ENCODE results near the gene ITGB2. TPM values are rescaled to one million over a fixed set of nuclear protein-coding genes. Genes with fewer than 3 reads are reported as not detected.
A peak's percentile ranks its signal among the peaks of the same experiment; 100 is the strongest.

ITGB2 gene
- total RNA-seq, 1 donor from 2014 or later: 0.74 TPM

- Mint-ChIP-seq H3K27ac (no peak overlapping the region), H3K27me3 (ENCODE audit: low read depth) (no peaks in the 10 kb centered on the region), H3K36me3 (peaks cover 2% of the 10 kb centered on the region), H3K4me1 (no peaks in the 10 kb centered on the region), H3K4me3 (no peak overlapping the region), H3K9me3 (no peaks in the 10 kb centered on the region)
- TF ChIP-seq, protein P1, sequence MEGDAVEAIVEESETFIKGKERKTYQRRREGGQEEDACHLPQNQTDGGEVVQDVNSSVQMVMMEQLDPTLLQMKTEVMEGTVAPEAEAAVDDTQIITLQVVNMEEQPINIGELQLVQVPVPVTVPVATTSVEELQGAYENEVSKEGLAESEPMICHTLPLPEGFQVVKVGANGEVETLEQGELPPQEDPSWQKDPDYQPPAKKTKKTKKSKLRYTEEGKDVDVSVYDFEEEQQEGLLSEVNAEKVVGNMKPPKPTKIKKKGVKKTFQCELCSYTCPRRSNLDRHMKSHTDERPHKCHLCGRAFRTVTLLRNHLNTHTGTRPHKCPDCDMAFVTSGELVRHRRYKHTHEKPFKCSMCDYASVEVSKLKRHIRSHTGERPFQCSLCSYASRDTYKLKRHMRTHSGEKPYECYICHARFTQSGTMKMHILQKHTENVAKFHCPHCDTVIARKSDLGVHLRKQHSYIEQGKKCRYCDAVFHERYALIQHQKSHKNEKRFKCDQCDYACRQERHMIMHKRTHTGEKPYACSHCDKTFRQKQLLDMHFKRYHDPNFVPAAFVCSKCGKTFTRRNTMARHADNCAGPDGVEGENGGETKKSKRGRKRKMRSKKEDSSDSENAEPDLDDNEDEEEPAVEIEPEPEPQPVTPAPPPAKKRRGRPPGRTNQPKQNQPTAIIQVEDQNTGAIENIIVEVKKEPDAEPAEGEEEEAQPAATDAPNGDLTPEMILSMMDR (IDR thresholded peaks at IDR 0.05; ENCODE audit: unreplicated experiment): no peak
- DNase-seq (ENCODE audit: low spot score in 2 of 2, unreplicated experiment in 2 of 2): no peak
Measured at GRCh38 chr21:44952116-44952928, 31.6 kb upstream of the ITGB2 start.

DNA sequence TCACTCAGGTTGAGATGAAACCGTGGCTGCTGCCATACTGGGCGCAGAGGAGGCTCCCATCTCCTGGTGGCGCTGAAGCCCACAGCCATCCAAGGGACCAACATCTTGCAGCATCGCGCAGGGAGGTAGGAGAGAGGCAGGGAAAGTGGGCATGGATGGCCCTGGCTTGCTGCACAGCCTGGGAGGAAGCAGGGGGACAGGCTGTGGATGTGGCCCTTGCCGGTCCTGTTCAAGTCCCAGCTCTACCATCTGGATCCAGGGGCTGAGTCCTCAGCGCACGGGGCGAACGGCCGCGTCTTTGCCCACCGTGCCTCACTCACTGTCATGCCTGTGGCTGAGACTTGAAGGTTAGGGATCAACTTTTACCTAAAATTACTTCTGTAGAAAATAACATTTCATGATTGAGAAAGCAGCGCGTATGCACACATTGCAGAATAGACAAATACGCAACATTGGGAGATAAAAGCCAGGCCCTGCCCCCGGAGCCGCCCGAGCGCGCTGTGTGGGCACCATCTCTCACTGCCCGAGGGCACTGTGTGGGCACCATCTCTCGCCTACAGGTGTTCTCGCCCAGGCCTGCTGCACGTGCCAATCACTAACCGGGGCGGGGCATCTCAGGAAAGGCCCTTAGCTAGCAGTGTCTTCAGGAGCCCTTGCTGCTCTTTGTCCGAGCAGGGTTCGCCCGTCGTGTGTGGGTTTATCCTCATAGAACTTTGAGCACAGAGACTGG is 30.7 kb upstream of the ITGB2 start:
- H3K9me3 Mint-ChIP-seq: no peaks in the 10 kb centered on the region
- H3K27ac Mint-ChIP-seq: no peak overlapping the region
- no peak overlapping the region for H3K4me3 Mint-ChIP-seq

DNA sequence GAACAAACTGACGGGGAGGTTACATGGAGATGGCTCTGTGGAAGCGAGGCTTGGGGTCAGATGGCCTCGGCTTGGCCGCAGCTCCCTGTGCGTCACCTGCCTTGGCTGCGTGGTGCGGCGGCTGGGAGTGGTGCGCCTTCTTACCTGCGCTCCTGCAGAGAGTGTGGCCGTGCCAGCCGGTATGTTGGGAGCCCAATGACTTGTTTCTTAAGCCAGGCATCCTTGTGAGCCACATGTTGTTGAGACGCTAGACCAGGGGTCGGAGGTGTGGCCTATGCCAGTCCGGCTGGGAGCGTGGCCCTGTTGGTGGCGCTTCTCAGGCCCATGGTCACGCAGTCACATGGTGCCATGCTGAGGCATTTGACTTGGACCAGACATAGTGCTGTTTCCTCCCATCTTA is 29.7 kb upstream of the ITGB2 start:
- no peak for DNase-seq (ENCODE audit: low spot score in 2 of 2, unreplicated experiment in 2 of 2)
- peaks cover 4% of the 10 kb centered on the region for H3K36me3 Mint-ChIP-seq
- no peaks in the 10 kb centered on the region for H3K9me3 Mint-ChIP-seq
- no peaks in the 10 kb centered on the region for H3K4me1 Mint-ChIP-seq
- H3K27me3 Mint-ChIP-seq (ENCODE audit: low read depth): no peaks in the 10 kb centered on the region
- TF ChIP-seq, protein P1 (IDR thresholded peaks at IDR 0.05; ENCODE audit: unreplicated experiment): no peak
- H3K4me3 Mint-ChIP-seq: no peak overlapping the region
- H3K27ac Mint-ChIP-seq: no peak overlapping the region

More for the DNA sequence above, 30.7 kb upstream of the ITGB2 start:
- DNase-seq (ENCODE audit: low spot score in 2 of 2, unreplicated experiment in 2 of 2): no peak
- Mint-ChIP-seq H3K4me1 (no peaks in the 10 kb centered on the region), H3K36me3 (peaks cover 2% of the 10 kb centered on the region), H3K27me3 (ENCODE audit: low read depth) (no peaks in the 10 kb centered on the region)
- TF ChIP-seq, protein P1 (IDR thresholded peaks at IDR 0.05; ENCODE audit: unreplicated experiment): no peak

GRCh38 chr21:44949779-44950198 is 29.1 kb upstream of the ITGB2 start:
- Mint-ChIP-seq H3K9me3 (no peaks in the 10 kb centered on the region), H3K4me1 (no peaks in the 10 kb centered on the region), H3K4me3 (no peak overlapping the region), H3K36me3 (peaks cover 4% of the 10 kb centered on the region), H3K27me3 (ENCODE audit: low read depth) (no peaks in the 10 kb centered on the region), H3K27ac (no peak overlapping the region)
- TF ChIP-seq, protein P1 (IDR thresholded peaks at IDR 0.05; ENCODE audit: unreplicated experiment): peak; percentile 87
- peak; percentile 70 to 87 for DNase-seq (ENCODE audit: low spot score in 2 of 2, unreplicated experiment in 2 of 2)

GRCh38 chr21:44949161-44949778 is 28.6 kb upstream of the ITGB2 start:
- H3K9me3 Mint-ChIP-seq: no peaks in the 10 kb centered on the region
- peaks cover 4% of the 10 kb centered on the region for H3K36me3 Mint-ChIP-seq
- no peaks in the 10 kb centered on the region for H3K4me1 Mint-ChIP-seq
- H3K4me3 Mint-ChIP-seq: no peak overlapping the region
- no peaks in the 10 kb centered on the region for H3K27me3 Mint-ChIP-seq (ENCODE audit: low read depth)
- TF ChIP-seq, protein P1 (IDR thresholded peaks at IDR 0.05; ENCODE audit: unreplicated experiment): no peak
- DNase-seq (ENCODE audit: low spot score in 2 of 2, unreplicated experiment in 2 of 2): no peak
- H3K27ac Mint-ChIP-seq: no peak overlapping the region
